Daoy (cell line): ENCODE data around the gene MAPK12. TPM values are rescaled to one million over a fixed set of nuclear protein-coding genes. Genes with fewer than 3 reads are reported as not detected.
A peak's percentile ranks its signal among the peaks of the same experiment; 100 is the strongest.

ENCODE experiments used
- DNase-seq: peaks from one replicate; pipeline ENCODE4 v3.0.0-alpha.2; 2015; ENCODE audit warnings: low read depth
- total RNA-seq: library from RNA; depleted of rRNA; stranded (reverse); fragments of >200 nt; shearing (Covaris generic); gene quantifications from 2 replicates; pipeline ENCODE4 v1.2.3, GENCODE V29; 2014

The MAPK12 gene
- total RNA-seq, 1 experiment from 2014 or later = 16.9 TPM

DNA sequence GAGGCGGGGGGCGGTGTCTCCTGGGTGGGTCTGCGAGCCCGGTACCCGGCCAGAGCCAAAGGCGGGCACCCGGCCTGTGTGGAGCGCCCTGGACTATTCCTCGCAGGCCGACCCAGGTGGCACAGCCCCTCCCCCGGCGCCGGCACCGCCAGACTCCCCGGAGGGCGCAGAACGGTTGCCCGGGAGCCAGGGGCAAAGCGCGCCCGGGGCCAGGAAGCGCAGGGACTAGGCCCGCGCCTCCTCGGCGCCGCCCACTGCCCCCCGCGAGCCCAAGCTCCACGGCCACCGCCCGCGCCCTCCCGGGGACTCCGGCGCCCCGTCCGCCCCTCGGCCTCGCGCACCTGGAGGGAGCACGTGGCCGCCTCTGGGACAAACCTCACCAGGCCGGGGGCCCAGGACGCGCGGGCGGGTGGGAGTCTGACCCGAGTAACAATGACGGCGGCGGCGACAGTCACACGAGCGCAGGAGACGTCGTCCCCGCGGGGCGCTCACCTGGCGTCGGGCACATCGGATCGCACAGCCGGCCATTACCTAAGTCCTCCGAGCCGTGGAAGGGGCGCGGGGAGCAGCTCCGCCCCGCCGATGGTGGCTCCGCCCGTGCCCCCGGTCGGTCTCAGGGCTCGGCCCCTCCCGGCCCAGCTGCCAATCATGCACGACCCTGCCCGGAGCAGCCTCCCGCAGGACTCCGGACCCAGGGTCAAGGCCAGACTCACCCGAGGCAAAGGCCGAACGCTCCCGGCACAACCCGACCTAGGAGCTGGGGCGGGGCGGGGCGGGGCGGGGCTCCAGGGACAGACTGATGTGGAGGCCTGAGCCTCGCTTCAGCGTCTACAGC, 38.5 kb upstream of the MAPK12 start:
- DNase-seq = no peak

GRCh38 chr22:50298937-50299784, 37.7 kb upstream of the MAPK12 start:
- DNase-seq = no peak

GRCh38 chr22:50298266-50298637, 36.8 kb upstream of the MAPK12 start:
- no peak for DNase-seq

DNA sequence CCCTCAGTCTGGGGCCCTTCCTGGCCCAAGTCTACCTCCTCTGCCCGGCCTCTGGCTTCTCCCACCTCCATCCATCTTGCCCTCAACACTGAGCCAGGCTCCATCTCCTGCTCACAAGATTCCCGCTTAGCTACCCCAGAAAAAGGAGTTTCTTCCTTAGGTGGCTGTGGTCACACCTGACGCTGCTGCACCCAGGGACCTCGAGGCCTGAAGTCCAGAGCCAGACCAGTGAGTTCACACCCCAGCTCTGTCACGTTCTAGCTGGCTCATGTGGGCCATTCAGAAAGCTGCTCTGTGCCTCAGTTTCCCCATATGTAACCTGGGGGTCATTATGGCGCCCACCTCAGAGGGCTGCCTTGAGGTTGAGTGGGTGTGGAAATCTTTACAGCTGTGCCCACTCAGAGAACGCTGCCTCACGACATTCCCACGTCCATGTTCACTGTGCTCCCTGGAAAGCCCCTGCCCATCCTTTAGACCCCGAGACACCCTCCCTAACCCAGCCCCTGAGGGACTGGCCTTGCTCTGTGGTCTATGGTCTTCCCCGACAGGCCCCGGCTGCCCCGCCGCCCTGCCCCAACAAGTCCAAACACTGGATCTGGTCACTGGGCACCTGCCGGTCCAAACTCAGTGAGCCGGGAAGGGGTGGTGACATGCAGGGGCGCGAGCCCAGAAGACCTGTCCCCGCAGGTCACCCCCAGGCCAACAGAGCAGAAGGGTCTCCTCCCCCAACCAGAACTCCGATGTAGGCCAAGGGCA, 36.2 kb upstream of the MAPK12 start:
- no peak for DNase-seq

GRCh38 chr22:50296658-50297490, 35.4 kb upstream of the MAPK12 start:
- DNase-seq = no peak

GRCh38 chr22:50294319-50294656, 32.8 kb upstream of the MAPK12 start:
- DNase-seq = no peak

- peak; percentile 83 for DNase-seq
These were observed 32.2 kb upstream of the MAPK12 start for GRCh38 chr22:50293441-50294318.

GRCh38 chr22:50292643-50293440, 31.4 kb upstream of the MAPK12 start:
- DNase-seq = peak; percentile 38

DNA sequence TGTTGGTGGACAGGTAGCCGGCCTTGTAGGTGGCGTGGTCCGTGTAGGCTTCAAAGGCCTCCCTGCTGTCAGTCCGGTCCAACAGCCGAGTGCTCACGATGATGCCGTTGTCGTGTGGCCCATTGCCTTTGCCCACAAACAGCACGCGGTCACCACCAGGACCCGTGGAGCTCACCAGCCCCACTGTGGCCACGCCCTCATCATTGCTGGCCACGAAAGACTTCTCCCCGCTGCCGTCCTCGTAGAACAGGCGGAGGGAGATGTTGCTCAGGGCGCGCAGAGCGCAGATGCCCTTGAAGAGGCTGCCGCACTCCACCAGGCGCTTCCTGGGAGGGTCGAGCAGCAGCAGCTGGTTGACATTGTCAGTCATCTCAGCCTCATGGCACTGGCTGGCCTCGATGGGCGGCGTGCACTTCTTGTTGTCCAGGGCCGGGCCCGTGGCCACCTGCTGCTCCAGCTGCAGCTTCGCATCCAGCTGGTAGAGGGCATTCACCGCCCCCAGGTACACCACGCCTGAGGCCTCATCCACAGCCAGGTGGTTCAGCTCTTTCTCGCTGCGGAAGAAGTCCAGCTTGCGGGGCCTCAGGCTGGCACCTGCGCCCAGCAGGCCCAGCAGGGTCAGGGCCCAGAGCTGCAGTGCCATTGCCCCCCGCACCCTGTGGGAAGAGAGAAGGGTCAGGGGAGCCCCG, 28.6 kb upstream of the MAPK12 start:
- no peak for DNase-seq

DNA sequence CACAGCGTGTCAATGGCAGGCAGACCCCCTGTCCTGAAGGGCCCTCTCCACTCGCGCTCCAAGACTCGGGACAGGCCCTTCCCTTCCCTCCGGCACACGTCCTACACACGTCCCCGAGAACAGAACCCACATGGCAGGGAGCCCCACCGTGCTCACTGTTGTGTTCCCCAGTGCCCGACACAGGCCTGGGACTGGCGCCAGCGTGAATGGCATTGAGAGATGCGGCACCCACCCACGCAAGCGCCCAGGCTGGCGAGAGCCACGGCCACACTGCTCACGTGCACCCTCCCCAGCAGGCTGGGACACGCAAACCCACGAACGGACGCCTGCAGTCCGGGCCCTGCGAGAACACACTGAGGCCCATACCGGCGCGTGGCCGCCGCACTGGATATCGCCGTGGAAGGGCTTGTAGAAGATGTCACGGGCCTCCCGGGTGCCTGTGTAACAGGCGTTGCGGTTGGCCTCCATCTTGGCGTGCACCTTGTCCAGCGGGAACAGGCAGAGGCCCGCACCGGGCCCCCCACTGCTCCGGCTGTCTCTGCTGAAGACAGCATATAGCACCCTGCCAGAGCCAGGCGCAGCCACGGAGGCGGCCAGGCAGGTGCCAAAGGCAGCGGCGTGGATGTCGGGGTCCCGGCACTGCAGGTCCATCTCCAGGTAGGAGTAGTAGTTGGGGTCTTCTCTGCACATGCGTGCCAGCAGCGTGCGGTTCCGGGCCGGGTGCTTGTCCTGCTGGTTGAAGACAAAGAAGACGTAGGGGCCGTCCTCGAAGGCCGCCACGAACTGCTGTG, 27.9 kb upstream of the MAPK12 start:
- DNase-seq = no peak

DNA sequence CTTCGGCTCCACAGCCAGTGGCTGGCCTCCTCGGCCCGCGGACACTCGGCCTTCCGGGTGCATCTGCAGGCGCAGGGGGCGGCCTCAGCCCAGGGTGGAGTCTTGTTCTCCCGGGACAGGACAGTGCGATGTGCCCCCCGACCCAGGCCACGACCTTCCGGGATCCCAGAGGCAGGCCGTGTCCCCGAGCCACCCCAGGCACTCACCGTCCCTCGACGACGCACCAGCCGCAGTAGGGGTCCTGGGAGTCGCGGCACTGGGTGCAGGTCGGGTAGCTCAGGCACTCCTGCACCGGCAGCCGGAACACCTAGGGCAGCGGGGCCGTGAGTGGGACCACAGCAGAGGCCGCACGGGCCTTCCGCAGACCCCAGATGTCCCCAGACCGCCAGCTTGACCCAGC, 26.2 kb upstream of the MAPK12 start:
- DNase-seq = no peak

DNA sequence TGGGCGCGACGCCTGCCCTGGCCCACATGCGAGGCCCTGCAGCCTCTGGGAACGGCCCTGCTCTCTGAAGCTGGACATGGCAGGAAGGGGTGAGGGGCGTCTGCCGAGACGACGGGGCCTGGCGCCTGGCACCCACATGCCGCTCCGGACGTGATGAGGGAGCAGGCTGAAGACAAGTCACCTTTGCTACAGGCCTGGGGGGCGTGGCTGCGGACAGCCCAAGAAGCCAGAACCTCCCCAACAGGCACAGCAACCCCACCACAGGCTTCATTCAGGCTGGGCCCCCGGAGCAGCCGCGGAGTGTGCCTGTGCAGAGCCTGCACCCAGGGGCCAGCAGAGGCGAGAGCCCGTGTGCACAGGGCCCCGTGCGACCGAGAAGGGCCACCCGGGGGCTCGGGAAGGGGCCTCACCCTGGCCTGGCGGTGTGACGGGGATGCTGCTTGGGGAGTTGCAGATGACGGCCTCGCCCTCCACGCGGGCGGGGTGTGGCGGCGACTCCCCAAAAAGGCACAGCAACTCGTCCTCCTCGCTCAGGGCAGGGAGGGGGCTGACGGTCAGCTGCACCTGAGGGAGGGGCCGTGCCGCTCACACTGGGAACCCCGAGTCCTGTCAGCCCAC, 25.3 kb upstream of the MAPK12 start:
- DNase-seq = no peak

- no peak for DNase-seq
These were observed 24.8 kb upstream of the MAPK12 start for GRCh38 chr22:50286275-50286674.

DNA sequence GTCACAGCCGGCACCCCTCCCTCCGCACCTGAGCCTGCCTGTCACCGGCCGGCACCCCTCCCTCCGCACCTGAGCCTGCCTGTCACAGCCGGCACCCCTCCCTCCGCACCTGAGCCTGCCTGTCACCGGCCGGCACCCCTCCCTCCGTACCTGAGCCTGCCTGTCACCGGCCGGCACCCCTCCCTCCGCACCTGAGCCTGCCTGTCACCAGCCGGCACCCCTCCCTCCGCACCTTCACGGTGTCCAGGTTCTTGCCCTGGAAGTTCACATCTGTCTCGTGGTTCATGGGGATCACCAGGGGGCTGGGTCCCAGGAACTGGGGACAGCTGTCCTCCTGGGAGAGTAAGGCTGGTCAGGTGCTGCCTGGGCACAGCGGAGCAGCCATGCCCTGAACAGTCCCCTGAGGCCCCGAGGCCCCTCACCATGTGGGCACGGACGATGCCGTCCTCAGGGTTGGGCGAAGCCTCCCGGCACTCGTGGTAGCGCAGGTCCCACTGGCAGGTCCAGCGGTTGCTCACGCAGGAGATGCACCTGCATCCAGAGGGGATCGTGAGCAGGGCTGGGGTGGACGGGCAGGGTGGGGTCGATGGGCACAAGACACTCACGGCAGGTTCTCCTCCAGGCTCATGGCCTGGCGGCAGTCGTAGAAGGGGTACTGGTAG, 24.2 kb upstream of the MAPK12 start:
- DNase-seq = no peak

- DNase-seq = no peak
These were observed 23.0 kb upstream of the MAPK12 start for GRCh38 chr22:50284479-50284878.

DNA sequence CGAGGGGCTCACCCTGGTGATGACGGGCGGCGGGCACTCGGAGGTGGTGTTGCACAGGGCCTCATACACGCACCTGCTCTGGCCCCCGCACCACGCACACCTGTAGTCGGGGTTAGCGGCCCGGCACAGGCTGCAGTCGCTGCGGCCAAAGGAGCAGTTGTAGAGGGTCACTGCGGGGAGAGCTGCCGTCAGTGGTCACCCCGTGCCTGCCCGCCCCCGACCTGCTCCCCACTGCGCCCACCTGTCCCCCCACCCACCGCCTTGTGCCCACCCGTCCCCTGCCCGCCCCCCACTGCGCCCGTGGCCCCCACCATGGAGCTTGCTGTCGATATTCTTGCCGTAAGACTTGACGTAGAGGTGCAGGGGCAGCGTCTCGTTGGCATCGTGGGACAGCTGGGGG, 22.3 kb upstream of the MAPK12 start:
- DNase-seq = no peak
